HepG2 (cell line): ENCODE results near the gene CRK. TPM values are rescaled to one million over a fixed set of nuclear protein-coding genes. Genes with fewer than 3 reads are reported as not detected.

Source experiments
- ATAC-seq: fragments of 200-7000 bp; cut with Tn5 transposase; 3 replicates; pipeline ENCODE4 v1.9.1; 2020; ENCODE audit warnings: mild to moderate bottlenecking, moderate library complexity
- BruUV-seq: library from RNA; stranded (reverse); fragments of 400-500 nt; replicated peaks from 2 replicates; lab custom pipeline; 2021; lab: Mats Ljungman, UMichigan
- CTCF ChIA-PET: fragments of 300-600 bp; formaldehyde crosslinking; extraction: SDS; loops from one replicate; lab custom pipeline; 2021; ENCODE audit warnings: low total read pairs, inconsistent platforms, low intra/inter-chr PET ratio; lab: Yijun Ruan, JAX
- POLR2A ChIA-PET: fragments of 350-600 bp; sonication (Branson Sonifier 250); formaldehyde crosslinking; loops from one replicate; lab custom pipeline; 2020; ENCODE audit warnings: antibody characterized with exemption, inconsistent platforms; lab: Yijun Ruan, JAX
- DNase-seq: peaks from one replicate; pipeline ENCODE4 v3.0.0-alpha.2; 2015; ENCODE audit warnings: low spot score
- FAIRE-seq: peaks from 3 replicates; lab custom pipeline; 2011; peaks lifted over from hg19 to GRCh38; lab: Jason Lieb, UNC
- H2AFZ ChIP-seq: one replicate; pipeline ENCODE4 v1.6.1; 2011; ENCODE audit warnings: low read length, inconsistent platforms
- H3K27ac ChIP-seq: fragments of 300-600 bp; 3 replicates; pipeline ENCODE4 v1.8.0; 2011; ENCODE audit warnings: mixed run types, mild to moderate bottlenecking, mixed read lengths, low read length, inconsistent platforms; ENCODE audit not compliant: insufficient read depth; ENCODE audit errors: extremely low read length
- H3K27me3 ChIP-seq, 2 experiments: fragments of 200-600 bp in 1 of 2; 2 replicates in 1 of 2; 3 replicates in 1 of 2; pipeline versions ENCODE4 v1.6.0 to v1.8.0; 2011; ENCODE audit warnings: low read length in 2 of 2, mild to moderate bottlenecking in 2 of 2, moderate library complexity in 2 of 2, inconsistent platforms in 1 of 2; ENCODE audit not compliant: insufficient read depth in 2 of 2, control insufficient read depth in 1 of 2
- H3K36me3 ChIP-seq, 2 experiments: fragments of 200-600 bp in 1 of 2; replicated peaks in 1 of 2; 2 replicates in 1 of 2; 3 replicates in 1 of 2; pipeline versions ENCODE4 v1.5.1 to v1.8.0; 2011; ENCODE audit warnings: low read length in 2 of 2, inconsistent platforms in 1 of 2; ENCODE audit not compliant: insufficient read depth in 2 of 2, control insufficient read depth in 1 of 2
- H3K4me1 ChIP-seq: 2 replicates; pipeline ENCODE4 v1.5.1; 2012; ENCODE audit warnings: low read length, inconsistent platforms; ENCODE audit not compliant: insufficient read depth
- H3K4me2 ChIP-seq: 2 replicates; pipeline ENCODE4 v1.6.0; 2011; ENCODE audit warnings: low read depth, low read length, inconsistent platforms
- H3K4me3 ChIP-seq, 3 experiments: fragments of 200-600 bp in 1 of 3; sonication (generic), shearing (Covaris generic) in 1 of 3; replicated peaks in 1 of 3; 2 replicates each; pipeline ENCODE4 v1.5.1; 2011 to 2016; ENCODE audit warnings: low read length in 3 of 3, inconsistent platforms in 2 of 3, low read depth in 2 of 3, mild to moderate bottlenecking in 2 of 3, control low read depth in 1 of 3, mixed read lengths in 1 of 3; ENCODE audit not compliant: insufficient read depth in 1 of 3
- H3K79me2 ChIP-seq: one replicate; pipeline ENCODE4 v1.6.1; 2011; ENCODE audit warnings: low read length, inconsistent platforms; ENCODE audit not compliant: insufficient read depth
- H3K9ac ChIP-seq: 2 replicates; pipeline ENCODE4 v1.6.0; 2011; ENCODE audit warnings: mild to moderate bottlenecking, low read depth, low read length, inconsistent platforms; ENCODE audit not compliant: insufficient read depth
- H3K9me3 ChIP-seq: 2 replicates; pipeline ENCODE4 v1.5.1; 2012; ENCODE audit warnings: mild to moderate bottlenecking, low read length
- H4K20me1 ChIP-seq: 2 replicates; pipeline ENCODE4 v1.6.0; 2011; ENCODE audit warnings: inconsistent platforms, mild to moderate bottlenecking, low read length, moderate library complexity; ENCODE audit not compliant: insufficient read depth
- AGO1 ChIP-seq: fragments of 200-400 bp; formaldehyde crosslinking; IDR thresholded peaks from 2 replicates; pipeline ENCODE4 v1.6.1; 2017; ENCODE audit warnings: mild to moderate bottlenecking, low read depth, low read length, moderate library complexity; ENCODE audit not compliant: poor library complexity, severe bottlenecking
- BRF2 ChIP-seq: sonication (generic); formaldehyde crosslinking; IDR thresholded peaks from 2 replicates; pipeline ENCODE4 v1.8.1; 2022; ENCODE audit warnings: mild to moderate bottlenecking, missing genetic modification reagents
- CEBPG ChIP-seq: IDR thresholded peaks from 2 replicates; pipeline ENCODE4 v1.6.1; 2016
- GTF3A ChIP-seq: sonication (generic); formaldehyde crosslinking; conservative IDR thresholded peaks from 2 replicates; pipeline ENCODE4 v1.4.0; 2020; ENCODE audit warnings: mild to moderate bottlenecking, missing genetic modification reagents
- HNRNPH1 ChIP-seq: fragments of 200-400 bp; formaldehyde crosslinking; optimal IDR thresholded peaks from 2 replicates; pipeline ENCODE3; 2017; ENCODE audit warnings: mild to moderate bottlenecking, low read depth, low read length
- KAT8 ChIP-seq: IDR thresholded peaks from 2 replicates; pipeline ENCODE4 v1.6.1; 2016; ENCODE audit warnings: missing genetic modification reagents, missing compliant biosample characterization
- NR2F1 ChIP-seq, 2 experiments: fragments of 450-650 bp in 1 of 2; formaldehyde crosslinking in 1 of 2; IDR thresholded peaks; 2 replicates each; pipeline versions ENCODE4 v1.5.0 to v1.6.1; 2016 to 2020; ENCODE audit warnings: mild to moderate bottlenecking in 1 of 2, missing compliant biosample characterization in 1 of 2, missing genetic modification reagents in 1 of 2, moderate library complexity in 1 of 2
- PAF1 ChIP-seq: IDR thresholded peaks from 2 replicates; pipeline ENCODE4 v1.6.1; 2016; ENCODE audit warnings: missing genetic modification reagents, missing compliant biosample characterization
- SYNCRIP ChIP-seq: fragments of 200-400 bp; formaldehyde crosslinking; IDR thresholded peaks from 2 replicates; pipeline ENCODE4 v1.6.1; 2018; ENCODE audit warnings: mild to moderate bottlenecking, low read depth, low read length; ENCODE audit not compliant: insufficient read depth
- ZBTB37 ChIP-seq: sonication (generic); formaldehyde crosslinking; IDR thresholded peaks from 2 replicates; pipeline ENCODE4 v1.4.0; 2020; ENCODE audit warnings: mild to moderate bottlenecking, missing genetic modification reagents
- ZNF362 ChIP-seq: sonication (generic); formaldehyde crosslinking; IDR thresholded peaks from 2 replicates; pipeline ENCODE4 v1.4.0; 2020; ENCODE audit warnings: missing genetic modification reagents, mild to moderate bottlenecking, borderline replicate concordance
- ZNF501 ChIP-seq: sonication (generic); formaldehyde crosslinking; IDR thresholded peaks from 2 replicates; pipeline ENCODE4 v1.5.1; 2020; ENCODE audit warnings: mild to moderate bottlenecking, moderate library complexity, missing genetic modification reagents
- ZNF503 ChIP-seq: sonication (generic); formaldehyde crosslinking; IDR thresholded peaks from 2 replicates; pipeline ENCODE4 v1.4.0; 2020; ENCODE audit warnings: missing genetic modification reagents
- ZNF512B ChIP-seq: sonication (generic); formaldehyde crosslinking; IDR thresholded peaks from 2 replicates; pipeline ENCODE4 v1.5.1; 2020; ENCODE audit warnings: missing genetic modification reagents, mild to moderate bottlenecking, borderline replicate concordance
- ZNF564 ChIP-seq: sonication (generic); formaldehyde crosslinking; IDR thresholded peaks from 2 replicates; pipeline ENCODE4 v1.8.1; 2023; ENCODE audit warnings: mild to moderate bottlenecking, missing genetic modification reagents
- ZSCAN29 ChIP-seq: sonication (generic); formaldehyde crosslinking; conservative IDR thresholded peaks from 2 replicates; pipeline ENCODE4 v1.4.0; 2020; ENCODE audit warnings: mild to moderate bottlenecking, missing genetic modification reagents
- WGBS: methylation state at CpG from one replicate; pipeline ENCODE4 v1.1.6; 2017; ENCODE audit warnings: low lambda C conversion rate; 5-methylcytosine and 5-hydroxymethylcytosine counted together
- in situ Hi-C: cut with HindIII; loops from 2 replicates; pipeline ENCODE4 v1.10.0; 2017; ENCODE audit warnings: low pct_unique_long_range_greater_than_20kb; ENCODE audit not compliant: extremely low pct_ligation_motif_present
- intact Hi-C: fragments of 100-400 bp; cut with micrococcal nuclease; formaldehyde crosslinking; loops from one replicate; pipeline ENCODE4 v1.10.0; 2022; ENCODE audit not compliant: unreplicated experiment
- polyA plus RNA-seq, 8 experiments: library from polyadenylated mRNA; depleted of rRNA in 3 of 8; stranded (reverse) in 7 of 8; unstranded in 1 of 8; fragments of >200 nt; fragmentation: Illumina TruSeq in 4 of 8; extraction: Trizol in 4 of 8; gene quantifications; 2 replicates each; pipeline versions ENCODE4 v1.2.1 to v1.2.3, GENCODE V29; 2011 to 2016; ENCODE audit warnings: low read depth in 4 of 8, missing spikeins in 1 of 8, mixed read lengths in 1 of 8; ENCODE audit not compliant: insufficient read depth in 1 of 8
- total RNA-seq, 5 experiments: library from RNA; depleted of rRNA; stranded (reverse); fragments of >200 nt; fragmentation: Illumina TruSeq; extraction: Trizol; gene quantifications; 2 replicates each; pipeline ENCODE4 v1.2.3, GENCODE V29; 2016; ENCODE audit warnings: low read depth in 1 of 5

Gene CRK
- total and polyA plus RNA-seq, 2 of the 13 experiments (the other 11 are each of a cell fraction or from before 2014, with no cell fraction given) = 47.4 to 54.2 TPM

GRCh38 chr17:1498233-1498632 is 42.2 kb upstream of the CRK start:
- BruUV-seq = no TSS peak
- no peaks in the 10 kb centered on the region; the same call in 1 of the 2 replicates for H3K4me1 ChIP-seq
- H3K27ac ChIP-seq = no peak overlapping the region
- intact Hi-C loops (no loop called here), in situ Hi-C loops (no loop called here)
- no peaks in the 10 kb centered on the region for H4K20me1 ChIP-seq
- no peak for ATAC-seq
- no peaks in the 10 kb centered on the region for H3K79me2 ChIP-seq
- WGBS = 85% methylated on average over 2 of the region's 2 CpGs
- FAIRE-seq = no peak
- H3K9me3 ChIP-seq = no peaks in the 10 kb centered on the region
- no peak overlapping the region for H2AFZ ChIP-seq
- CTCF ChIA-PET = no interaction called here
- DNase-seq = no peak
- H3K4me2 ChIP-seq = no peak overlapping the region
- H3K27me3 ChIP-seq = no peaks in the 10 kb centered on the region; a peak in 1 of 5 replicates
- H3K4me3 ChIP-seq = no peak overlapping the region
- no peaks in the 10 kb centered on the region for H3K36me3 ChIP-seq
- TF ChIP-seq HNRNPH1 = no peak
- no peak for TF ChIP-seq BRF2 (CRISPR knock-in tag)
- no peak for TF ChIP-seq ZBTB37 (CRISPR knock-in tag)
- no peak for TF ChIP-seq AGO1
- no peak for TF ChIP-seq KAT8
- TF ChIP-seq CEBPG (CRISPR knock-in tag) = no peak
- no peak for TF ChIP-seq ZSCAN29
- TF ChIP-seq ZNF503 (CRISPR knock-in tag) = no peak
- TF ChIP-seq ZNF564 (CRISPR knock-in tag) = no peak
- no peak for TF ChIP-seq ZNF501
- no peak for TF ChIP-seq GTF3A (CRISPR knock-in tag)
- no peak for TF ChIP-seq PAF1
- no peak for TF ChIP-seq NR2F1 (CRISPR knock-in tag; IDR thresholded peaks at IDR 0.05)
- TF ChIP-seq ZNF362 = no peak
- TF ChIP-seq ZNF512B (CRISPR knock-in tag) = no peak
- TF ChIP-seq SYNCRIP = no peak
- POLR2A ChIA-PET = no interaction called here
- H3K9ac ChIP-seq = no peak overlapping the region
